HepG2 (cell line): ENCODE measurements around the gene AGAP1. TPM values are rescaled to one million over a fixed set of nuclear protein-coding genes. Genes with fewer than 3 reads are reported as not detected.

Experiments
- NR2C2 ChIP-seq: sonication (generic); formaldehyde crosslinking; IDR thresholded peaks from 2 replicates; pipeline ENCODE4 v1.4.0; 2020; ENCODE audit warnings: missing genetic modification reagents, mild to moderate bottlenecking, moderate library complexity, borderline replicate concordance
- TBL1XR1 ChIP-seq: fragments of 150-350 bp; IDR thresholded peaks from 2 replicates; pipeline ENCODE4 v1.6.1; 2014; ENCODE audit warnings: borderline replicate concordance, low read length; ENCODE audit not compliant: partially characterized antibody
- ZBTB37 ChIP-seq: sonication (generic); formaldehyde crosslinking; IDR thresholded peaks from 2 replicates; pipeline ENCODE4 v1.4.0; 2020; ENCODE audit warnings: mild to moderate bottlenecking, missing genetic modification reagents
- ZMYM4 ChIP-seq: sonication (generic); formaldehyde crosslinking; IDR thresholded peaks from 2 replicates; pipeline ENCODE4 v1.8.1; 2023; ENCODE audit warnings: mild to moderate bottlenecking, missing genetic modification reagents
- ZNF121 ChIP-seq: sonication (generic); formaldehyde crosslinking; IDR thresholded peaks from 2 replicates; pipeline ENCODE4 v1.5.0; 2020; ENCODE audit warnings: mild to moderate bottlenecking, missing genetic modification reagents
- ZNF687 ChIP-seq: sonication (generic); formaldehyde crosslinking; IDR thresholded peaks from 2 replicates; pipeline ENCODE4 v1.5.1; 2020; ENCODE audit warnings: mild to moderate bottlenecking, missing genetic modification reagents, moderate library complexity
- ZNF7 ChIP-seq: IDR thresholded peaks from 2 replicates; pipeline ENCODE4 v1.6.1; 2016; ENCODE audit warnings: missing biosample characterization, missing genetic modification reagents
- ZZZ3 ChIP-seq: sonication (generic); formaldehyde crosslinking; IDR thresholded peaks from 2 replicates; pipeline ENCODE4 v1.4.0; 2020; ENCODE audit warnings: missing genetic modification reagents, mild to moderate bottlenecking, borderline replicate concordance
- polyA plus RNA-seq, 8 experiments: library from polyadenylated mRNA; depleted of rRNA in 3 of 8; stranded (reverse) in 7 of 8; unstranded in 1 of 8; fragments of >200 nt; fragmentation: Illumina TruSeq in 4 of 8; extraction: Trizol in 4 of 8; gene quantifications; 2 replicates each; pipeline versions ENCODE4 v1.2.1 to v1.2.3, GENCODE V29; 2011 to 2016; ENCODE audit warnings: low read depth in 4 of 8, missing spikeins in 1 of 8, mixed read lengths in 1 of 8; ENCODE audit not compliant: insufficient read depth in 1 of 8
- total RNA-seq, 5 experiments: library from RNA; depleted of rRNA; stranded (reverse); fragments of >200 nt; fragmentation: Illumina TruSeq; extraction: Trizol; gene quantifications; 2 replicates each; pipeline ENCODE4 v1.2.3, GENCODE V29; 2016; ENCODE audit warnings: low read depth in 1 of 5

AGAP1 gene
- total and polyA plus RNA-seq, 2 of the 13 experiments (the other 11 are each of a cell fraction or from before 2014, with no cell fraction given) = 21.2 to 32.7 TPM

- TF ChIP-seq ZNF687 (CRISPR knock-in tag) (no peak), ZNF121 (CRISPR knock-in tag) (no peak), NR2C2 (CRISPR knock-in tag) (no peak), TBL1XR1 (no peak), ZZZ3 (CRISPR knock-in tag) (no peak), ZMYM4 (CRISPR knock-in tag) (no peak), ZBTB37 (CRISPR knock-in tag) (no peak), ZNF7 (no peak)
Observed at GRCh38 chr2:235756491-235756890, 262.6 kb downstream of the AGAP1 start (continued).
